K562 (cell line): ENCODE measurements around the gene HK1. TPM values are rescaled to one million over a fixed set of nuclear protein-coding genes. Genes with fewer than 3 reads are reported as not detected.

ENCODE experiments used
- ARID2 ChIP-seq: fragments of 450-650 bp; IDR thresholded peaks from 2 replicates; pipeline ENCODE4 v1.6.1; 2017; ENCODE audit warnings: antibody characterized with exemption, mild to moderate bottlenecking
- CCNT2 ChIP-seq: IDR thresholded peaks from 2 replicates; pipeline ENCODE4 v1.6.1; 2011; ENCODE audit warnings: borderline replicate concordance, low read depth, mild to moderate bottlenecking, moderate library complexity, mixed read lengths, low read length; ENCODE audit not compliant: insufficient read length; ENCODE audit errors: extremely low read depth
- CHD1 ChIP-seq: fragments of 200-600 bp; sonication (generic); IDR thresholded peaks from one replicate; pipeline ENCODE4 v1.6.1; 2012; ENCODE audit warnings: mild to moderate bottlenecking, moderate library complexity, low read length, inconsistent platforms
- CTBP1 ChIP-seq: fragments of 450-650 bp; IDR thresholded peaks from 2 replicates; pipeline ENCODE4 v1.6.1; 2016; ENCODE audit warnings: borderline replicate concordance
- ELF2 ChIP-seq: fragments of 250-450 bp; sonication (Bioruptor Pico); IDR thresholded peaks from 2 replicates; pipeline ENCODE4 v1.5.0; 2021; ENCODE audit warnings: mild to moderate bottlenecking
- HOMEZ ChIP-seq: fragments of 250-450 bp; sonication (Bioruptor Pico); IDR thresholded peaks from 2 replicates; pipeline ENCODE4 v1.4.0; 2020; ENCODE audit warnings: mild to moderate bottlenecking, moderate library complexity
- JUND ChIP-seq, 2 experiments: IDR thresholded peaks; 2 replicates in 1 of 2; 3 replicates in 1 of 2; pipeline ENCODE4 v1.6.1; 2011; ENCODE audit warnings: borderline replicate concordance in 2 of 2, low read depth in 2 of 2, low read length in 2 of 2, improper control_type of control experiment in 1 of 2, missing biosample characterization in 1 of 2, missing genetic modification characterization in 1 of 2, missing genetic modification reagents in 1 of 2
- NR2F6 ChIP-seq: fragments of 450-650 bp; formaldehyde crosslinking; IDR thresholded peaks from 2 replicates; pipeline ENCODE4 v1.4.0; 2020; ENCODE audit warnings: mild to moderate bottlenecking
- NRF1 ChIP-seq, 2 experiments: fragments of 450-650 bp; IDR thresholded peaks in 1 of 2; conservative IDR thresholded peaks in 1 of 2; 2 replicates each; pipeline ENCODE4 v1.6.1; 2014; ENCODE audit warnings: mild to moderate bottlenecking in 2 of 2
- PYGO2 ChIP-seq: fragments of 450-650 bp; IDR thresholded peaks from 2 replicates; pipeline ENCODE4 v1.6.1; 2016; ENCODE audit warnings: mild to moderate bottlenecking, missing genetic modification characterization, moderate library complexity, missing compliant biosample characterization
- TAF15 ChIP-seq: fragments of 200-400 bp; formaldehyde crosslinking; IDR thresholded peaks from 2 replicates; pipeline ENCODE4 v1.6.1; 2017; ENCODE audit warnings: mild to moderate bottlenecking, low read depth, low read length, moderate library complexity
- TRIM24 ChIP-seq, 2 experiments: fragments of 450-650 bp; IDR thresholded peaks; 2 replicates each; pipeline ENCODE4 v1.6.1; 2016
- ZBTB49 ChIP-seq: sonication (generic); formaldehyde crosslinking; IDR thresholded peaks from 2 replicates; pipeline ENCODE4 v1.8.0; 2022; ENCODE audit warnings: missing genetic modification reagents, mild to moderate bottlenecking, borderline replicate concordance
- ZFP36 ChIP-seq: fragments of 150-350 bp; IDR thresholded peaks from 2 replicates; pipeline ENCODE4 v1.6.1; 2018; ENCODE audit warnings: low read length, low read depth; ENCODE audit not compliant: partially characterized antibody
- ZNF124 ChIP-seq: sonication (generic); formaldehyde crosslinking; IDR thresholded peaks from 2 replicates; pipeline ENCODE4 v1.8.1; 2022; ENCODE audit warnings: missing genetic modification reagents
- ZNF263 ChIP-seq: sonication (generic); formaldehyde crosslinking; IDR thresholded peaks from 2 replicates; pipeline ENCODE4 v1.8.0; 2022; ENCODE audit warnings: mild to moderate bottlenecking, missing genetic modification reagents, borderline replicate concordance
- ZNF561 ChIP-seq: fragments of 450-650 bp; formaldehyde crosslinking; conservative IDR thresholded peaks from 2 replicates; pipeline ENCODE4 v1.4.0; 2020; ENCODE audit warnings: mild to moderate bottlenecking, moderate library complexity
- ZNF668 ChIP-seq: fragments of 250-450 bp; sonication (Bioruptor Pico); IDR thresholded peaks from 2 replicates; pipeline ENCODE4 v1.8.0; 2022; ENCODE audit warnings: mild to moderate bottlenecking, inconsistent platforms
- ZNF707 ChIP-seq: fragments of 250-450 bp; sonication (Bioruptor Pico); conservative IDR thresholded peaks from 2 replicates; pipeline ENCODE4 v1.8.0; 2022; ENCODE audit warnings: inconsistent platforms, mild to moderate bottlenecking, moderate library complexity
- ZNF780A ChIP-seq: fragments of 250-450 bp; sonication (Bioruptor Pico); IDR thresholded peaks from 2 replicates; pipeline ENCODE4 v1.5.0; 2021; ENCODE audit warnings: mild to moderate bottlenecking
- polyA plus RNA-seq, 8 experiments: library from polyadenylated mRNA; depleted of rRNA in 4 of 8; stranded (reverse) in 5 of 8; unstranded in 3 of 8; fragments of >200 nt; fragmentation: Nextera tagmentation in 2 of 8; fragmentation: Illumina TruSeq in 1 of 8; extraction: Ambion mirVana in 2 of 8; extraction: Trizol in 1 of 8; gene quantifications; 2 replicates each; pipeline versions ENCODE4 v1.2.1 to v1.2.3, GENCODE V29; 2011 to 2014; ENCODE audit warnings: inconsistent platforms in 1 of 8, missing spikeins in 1 of 8
- total RNA-seq, 7 experiments: library from RNA; depleted of rRNA in 6 of 7; stranded (reverse); fragments of >200 nt in 6 of 7; fragmentation: Illumina TruSeq in 2 of 7; extraction: Trizol in 2 of 7; gene quantifications; 2 replicates each; pipeline versions ENCODE4 v1.2.1 to v1.2.3, GENCODE V29; 2011 to 2021; ENCODE audit warnings: low replicate concordance in 1 of 7
- TF ChIP-seq, protein P1 (sequence below): sonication (generic); formaldehyde crosslinking; IDR thresholded peaks from 2 replicates; pipeline ENCODE4 v1.4.0; 2020; ENCODE audit warnings: mild to moderate bottlenecking, missing genetic modification reagents
- TF ChIP-seq, protein P2 (sequence below): fragments of 250-450 bp; sonication (Bioruptor Pico); IDR thresholded peaks from 2 replicates; pipeline ENCODE4 v1.5.1; 2021; ENCODE audit warnings: mild to moderate bottlenecking

Gene HK1
- total and polyA plus RNA-seq, 9 of the 15 experiments (the other 6 are each of a cell fraction or from before 2014, with no cell fraction given) = 29.2 to 444 (median 193) TPM

- TF ChIP-seq, protein P1, sequence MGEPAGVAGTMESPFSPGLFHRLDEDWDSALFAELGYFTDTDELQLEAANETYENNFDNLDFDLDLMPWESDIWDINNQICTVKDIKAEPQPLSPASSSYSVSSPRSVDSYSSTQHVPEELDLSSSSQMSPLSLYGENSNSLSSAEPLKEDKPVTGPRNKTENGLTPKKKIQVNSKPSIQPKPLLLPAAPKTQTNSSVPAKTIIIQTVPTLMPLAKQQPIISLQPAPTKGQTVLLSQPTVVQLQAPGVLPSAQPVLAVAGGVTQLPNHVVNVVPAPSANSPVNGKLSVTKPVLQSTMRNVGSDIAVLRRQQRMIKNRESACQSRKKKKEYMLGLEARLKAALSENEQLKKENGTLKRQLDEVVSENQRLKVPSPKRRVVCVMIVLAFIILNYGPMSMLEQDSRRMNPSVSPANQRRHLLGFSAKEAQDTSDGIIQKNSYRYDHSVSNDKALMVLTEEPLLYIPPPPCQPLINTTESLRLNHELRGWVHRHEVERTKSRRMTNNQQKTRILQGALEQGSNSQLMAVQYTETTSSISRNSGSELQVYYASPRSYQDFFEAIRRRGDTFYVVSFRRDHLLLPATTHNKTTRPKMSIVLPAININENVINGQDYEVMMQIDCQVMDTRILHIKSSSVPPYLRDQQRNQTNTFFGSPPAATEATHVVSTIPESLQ = no peak
- TF ChIP-seq JUND (IDR thresholded peaks at IDR 0.05; ENCODE audit: borderline replicate concordance, low read depth, low read length) (no peak), JUND (tag; IDR thresholded peaks at IDR 0.05; ENCODE audit: borderline replicate concordance, low read depth, low read length) (no peak), ZNF780A (CRISPR knock-in tag) (no peak), ZNF263 (CRISPR knock-in tag) (no peak), HOMEZ (CRISPR knock-in tag) (no peak), ZFP36 (no peak), NRF1 (conservative IDR thresholded peaks at IDR 0.05 in 1 of 2, IDR thresholded peaks at IDR 0.05 in 1 of 2) (no peak), ELF2 (CRISPR knock-in tag) (no peak), CCNT2 (peak; percentile 44), CTBP1 (peak; percentile 41), TAF15 (no peak), CHD1 (no peak), ZNF124 (CRISPR knock-in tag) (no peak), NR2F6 (CRISPR knock-in tag) (no peak), TRIM24 (IDR thresholded peaks at IDR 0.05) (0 out of 4 replicates have a peak, but pooled peaks of 1 of the 2 experiments have one; percentile 34), ARID2 (no peak), PYGO2 (0 out of 2 replicates have a peak, but pooled peaks have one; percentile 15), ZNF561 (CRISPR knock-in tag) (no peak), ZNF668 (CRISPR knock-in tag) (no peak), ZNF707 (no peak), ZBTB49 (CRISPR knock-in tag) (no peak)
- TF ChIP-seq, protein P2, sequence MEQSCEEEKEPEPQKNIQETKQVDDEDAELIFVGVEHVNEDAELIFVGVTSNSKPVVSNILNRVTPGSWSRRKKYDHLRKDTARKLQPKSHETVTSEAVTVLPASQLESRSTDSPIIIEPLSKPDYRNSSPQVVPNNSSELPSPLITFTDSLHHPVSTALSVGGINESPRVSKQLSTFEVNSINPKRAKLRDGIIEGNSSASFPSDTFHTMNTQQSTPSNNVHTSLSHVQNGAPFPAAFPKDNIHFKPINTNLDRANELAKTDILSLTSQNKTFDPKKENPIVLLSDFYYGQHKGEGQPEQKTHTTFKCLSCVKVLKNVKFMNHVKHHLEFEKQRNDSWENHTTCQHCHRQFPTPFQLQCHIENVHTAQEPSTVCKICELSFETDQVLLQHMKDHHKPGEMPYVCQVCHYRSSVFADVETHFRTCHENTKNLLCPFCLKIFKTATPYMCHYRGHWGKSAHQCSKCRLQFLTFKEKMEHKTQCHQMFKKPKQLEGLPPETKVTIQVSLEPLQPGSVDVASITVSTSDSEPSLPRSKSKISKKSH (CRISPR knock-in tag) = no peak
These were observed 33.0 kb downstream of the HK1 start (continued) for GRCh38 chr10:69311309-69311708.
